GM21423 (cell line): ENCODE measurements around the gene LRRK2.

ENCODE experiments used
- ATAC-seq: cut with Tn5 transposase; IDR thresholded peaks from one replicate; pipeline ENCODE4 v1.9.1; 2021; ENCODE audit warnings: mild to moderate bottlenecking, moderate library complexity; ENCODE audit not compliant: unreplicated experiment

LRRK2 gene

DNA sequence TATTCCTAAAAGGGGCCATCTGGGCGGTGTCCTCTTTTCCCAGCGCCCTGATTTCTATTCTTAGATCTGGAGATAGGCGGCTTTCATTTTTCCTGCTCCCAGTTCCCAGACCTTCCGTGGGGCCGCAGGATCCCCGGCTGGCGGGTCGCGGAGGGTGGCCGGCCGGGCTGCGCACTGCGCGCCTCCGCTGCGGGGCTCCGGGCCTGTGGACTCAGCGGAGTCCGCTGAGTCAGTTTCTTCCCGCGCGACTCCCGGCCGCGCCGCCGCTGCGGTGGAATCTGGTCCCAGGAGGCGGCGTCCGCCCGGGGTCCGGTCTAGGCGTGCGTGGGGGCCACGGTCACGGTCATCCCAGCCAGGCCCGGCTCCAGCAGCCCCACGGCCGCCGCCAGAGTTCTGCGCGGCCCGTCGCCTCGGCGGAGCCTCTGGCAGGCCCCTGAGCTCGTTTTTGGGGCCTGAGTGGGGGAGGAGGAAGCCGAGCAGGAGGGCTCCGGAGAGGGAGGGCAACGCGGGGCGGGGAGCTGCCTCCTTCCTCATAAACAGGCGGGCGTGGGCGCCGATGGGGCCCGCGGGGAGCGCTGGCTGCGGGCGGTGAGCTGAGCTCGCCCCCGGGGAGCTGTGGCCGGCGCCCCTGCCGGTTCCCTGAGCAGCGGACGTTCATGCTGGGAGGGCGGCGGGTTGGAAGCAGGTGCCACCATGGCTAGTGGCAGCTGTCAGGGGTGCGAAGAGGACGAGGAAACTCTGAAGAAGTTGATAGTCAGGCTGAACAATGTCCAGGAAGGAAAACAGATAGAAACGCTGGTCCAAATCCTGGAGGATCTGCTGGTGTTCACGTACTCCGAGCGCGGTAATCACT lies at the start of gene LRRK2:
LRRK2 (plus strand) TSS at position 559 of the 853 bp plus-strand sequence; CDS start at position 694, 135 bp downstream.
- ATAC-seq: peak; percentile 54

DNA sequence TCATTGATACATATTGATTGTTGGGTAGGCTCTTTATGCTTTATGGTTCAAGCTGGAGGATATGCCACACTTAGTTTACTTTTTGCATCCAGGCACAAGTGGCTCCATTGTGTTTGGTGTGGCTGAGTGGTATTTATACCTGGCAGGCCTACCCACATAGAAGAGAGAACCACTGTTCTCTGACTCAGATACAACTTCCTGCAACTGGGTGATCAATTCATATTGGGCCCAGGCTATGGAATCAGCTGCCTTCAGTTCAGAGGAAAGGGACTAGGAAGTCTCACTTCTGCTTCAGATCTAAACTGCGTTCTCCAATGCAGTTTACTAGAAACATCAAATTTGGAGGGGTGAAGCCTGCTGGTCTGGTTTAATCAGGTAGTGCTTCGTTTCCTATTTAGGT lies 49.8 kb upstream of the LRRK2 start:
- ATAC-seq: no peak

DNA sequence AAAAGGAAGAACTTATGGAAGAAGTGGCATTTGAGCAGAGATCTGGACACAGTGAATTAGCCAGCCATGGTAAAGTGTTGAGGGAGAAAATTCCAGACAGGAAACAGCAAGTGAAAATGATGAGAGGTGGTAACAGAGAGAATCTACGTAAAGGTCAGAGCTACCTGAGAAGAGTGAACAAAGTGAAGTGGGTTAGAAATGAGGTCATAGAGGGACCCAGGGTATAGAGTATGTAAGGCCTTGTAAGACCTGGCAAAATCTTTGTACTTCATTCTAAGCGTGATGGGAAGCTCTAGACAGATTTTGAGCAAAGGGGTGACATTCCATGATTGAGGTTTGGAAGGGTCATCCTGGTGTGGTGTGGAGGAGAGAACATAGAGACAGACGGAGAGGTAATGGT lies 49.3 kb upstream of the LRRK2 start:
- no peak for ATAC-seq

DNA sequence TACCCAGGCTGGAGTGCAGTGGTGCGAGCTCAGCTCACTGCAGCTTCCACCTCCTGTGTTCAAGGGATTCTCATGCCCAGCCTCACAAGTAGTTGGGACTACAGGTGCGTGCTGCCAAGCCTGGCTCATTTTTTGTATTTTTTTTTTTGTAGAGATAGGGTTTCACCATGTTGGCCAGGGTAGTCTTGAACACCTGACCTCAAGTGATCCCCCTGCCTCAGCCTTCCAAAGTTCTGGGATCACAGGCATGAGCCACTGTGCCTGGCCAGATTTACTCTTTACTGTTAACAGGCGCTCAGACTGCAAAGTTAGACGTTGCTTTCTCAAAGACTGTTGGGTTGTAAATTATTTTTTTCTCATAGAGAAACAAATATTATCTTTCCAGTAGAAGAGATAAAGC lies 46.1 kb upstream of the LRRK2 start:
- ATAC-seq: no peak

DNA sequence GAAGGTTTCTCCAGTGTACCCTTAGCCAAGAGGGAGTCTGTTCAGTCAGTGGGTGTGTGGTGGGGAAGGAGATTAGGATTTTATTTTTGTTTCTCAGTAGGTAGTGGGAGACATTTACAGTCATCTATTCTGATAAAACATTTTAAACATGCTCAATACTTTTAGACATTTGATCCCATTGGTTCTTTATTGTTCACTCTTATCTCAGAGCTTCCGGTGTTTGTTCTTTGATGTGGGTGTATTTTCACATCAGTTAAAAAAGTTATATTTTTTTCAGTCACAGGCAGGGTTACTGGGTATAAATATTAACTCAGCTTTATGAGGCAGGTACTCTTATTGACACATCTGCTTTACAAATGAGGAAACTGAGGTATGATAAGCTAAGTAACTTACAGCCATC lies 43.3 kb upstream of the LRRK2 start:
- ATAC-seq: no peak

DNA sequence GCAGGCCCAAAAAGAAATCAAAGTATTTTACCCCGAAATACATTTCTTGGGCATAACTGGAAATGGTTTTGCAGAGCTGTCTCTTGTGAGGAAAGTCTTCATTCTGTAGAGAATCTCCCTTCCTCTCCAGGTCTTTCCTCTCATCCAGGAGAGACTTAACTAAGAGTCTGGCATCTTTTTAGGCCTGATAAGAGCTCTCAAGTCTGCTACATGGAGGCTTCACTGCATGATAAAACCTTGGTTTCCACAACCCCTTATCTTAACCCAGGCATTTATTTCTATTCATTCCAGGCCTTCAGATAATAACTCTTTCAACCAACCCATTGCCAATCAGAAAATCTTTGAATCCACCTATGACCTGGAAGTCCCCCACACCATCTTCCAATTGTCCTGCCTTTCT lies 41.1 kb upstream of the LRRK2 start:
- ATAC-seq: no peak

DNA sequence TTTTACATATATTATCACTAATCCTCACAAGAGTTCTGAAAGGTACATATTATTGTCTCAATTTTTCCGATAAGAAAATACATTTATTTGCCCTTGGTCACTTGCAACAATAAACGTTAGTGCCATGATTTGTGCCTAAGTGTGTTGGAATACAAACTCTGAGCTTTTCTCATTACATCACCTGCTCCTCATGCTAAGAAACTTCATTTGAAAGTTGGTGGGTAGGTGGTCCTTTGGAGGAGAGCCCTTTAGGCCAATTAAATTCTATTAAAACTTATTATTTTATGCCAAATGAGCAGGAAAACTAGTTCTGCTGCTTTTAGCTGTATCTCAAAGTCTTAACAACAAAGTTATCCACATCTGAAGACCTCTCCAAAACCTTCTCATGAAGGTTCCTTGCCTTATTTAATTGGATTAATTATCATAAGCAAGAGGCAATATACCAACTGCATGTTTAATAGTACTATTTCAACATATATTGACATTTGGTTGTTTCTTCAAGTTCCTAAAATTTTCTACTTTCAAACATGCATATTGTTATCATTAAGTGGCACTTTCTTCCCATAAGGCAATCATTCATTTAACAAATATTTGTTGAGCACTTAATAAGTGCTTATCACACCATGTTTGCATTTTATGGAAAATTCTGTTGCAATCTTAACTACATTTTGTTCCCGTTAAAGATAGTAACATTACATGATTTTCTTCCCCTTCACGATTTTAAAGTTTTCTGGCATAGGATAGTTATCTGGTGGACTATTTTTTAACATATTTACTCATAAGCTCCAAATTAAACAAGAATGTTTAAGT lies 40.1 kb upstream of the LRRK2 start:
- no peak for ATAC-seq

DNA sequence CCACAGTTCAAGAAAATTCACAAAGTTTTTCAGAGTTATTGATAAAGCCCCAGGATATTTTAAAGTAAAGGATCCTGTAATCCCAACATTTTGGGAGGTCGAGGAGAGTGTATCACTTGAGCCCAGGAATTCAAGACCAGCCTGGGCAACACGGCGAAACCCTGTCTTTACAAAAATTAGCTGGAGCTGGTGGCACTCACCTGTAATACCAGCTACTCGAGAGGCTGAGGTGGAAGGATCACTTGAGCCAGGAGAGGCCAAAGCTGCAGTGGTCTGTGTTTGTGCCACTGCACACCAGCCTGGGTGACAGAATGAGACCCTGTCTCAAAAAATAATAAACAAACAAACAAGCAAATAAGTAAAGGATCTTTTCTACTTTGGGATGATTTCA lies 39.5 kb upstream of the LRRK2 start:
- ATAC-seq: no peak

DNA sequence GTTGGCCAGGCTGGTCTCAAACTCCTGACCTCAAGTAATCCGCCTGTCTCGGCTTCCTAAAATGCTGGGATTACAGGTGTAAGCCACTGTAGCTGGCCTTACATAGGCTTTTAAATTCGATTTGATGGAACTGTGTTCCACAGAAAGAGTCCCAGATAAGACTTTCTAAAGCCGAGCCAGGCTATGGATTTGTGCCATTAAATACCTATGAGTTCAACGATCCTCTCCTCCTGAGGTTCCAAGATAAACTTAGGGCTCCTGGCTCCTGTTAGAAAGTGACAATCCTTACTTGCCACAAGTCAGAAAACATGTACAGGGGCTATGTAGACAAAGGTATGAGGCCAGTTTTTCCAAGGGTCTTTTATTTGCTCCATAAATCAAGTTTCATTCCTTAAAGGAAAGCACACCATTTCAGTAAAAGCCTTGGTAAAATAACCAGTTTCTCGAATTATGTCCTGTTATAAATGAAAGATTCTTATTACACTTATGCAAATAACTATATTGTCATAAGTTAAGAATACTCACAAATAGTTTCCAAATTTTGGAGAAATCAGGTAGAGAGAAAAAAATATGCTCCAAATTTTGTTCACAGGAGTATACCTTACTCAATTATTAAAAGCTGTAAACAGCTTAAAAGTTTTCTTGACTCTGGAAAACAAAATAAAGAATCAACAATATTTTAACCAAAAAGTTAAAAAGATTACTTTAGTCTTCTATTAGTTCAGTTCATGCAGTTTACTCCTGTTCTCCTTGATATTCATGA lies 36.1 kb upstream of the LRRK2 start:
- ATAC-seq: no peak

DNA sequence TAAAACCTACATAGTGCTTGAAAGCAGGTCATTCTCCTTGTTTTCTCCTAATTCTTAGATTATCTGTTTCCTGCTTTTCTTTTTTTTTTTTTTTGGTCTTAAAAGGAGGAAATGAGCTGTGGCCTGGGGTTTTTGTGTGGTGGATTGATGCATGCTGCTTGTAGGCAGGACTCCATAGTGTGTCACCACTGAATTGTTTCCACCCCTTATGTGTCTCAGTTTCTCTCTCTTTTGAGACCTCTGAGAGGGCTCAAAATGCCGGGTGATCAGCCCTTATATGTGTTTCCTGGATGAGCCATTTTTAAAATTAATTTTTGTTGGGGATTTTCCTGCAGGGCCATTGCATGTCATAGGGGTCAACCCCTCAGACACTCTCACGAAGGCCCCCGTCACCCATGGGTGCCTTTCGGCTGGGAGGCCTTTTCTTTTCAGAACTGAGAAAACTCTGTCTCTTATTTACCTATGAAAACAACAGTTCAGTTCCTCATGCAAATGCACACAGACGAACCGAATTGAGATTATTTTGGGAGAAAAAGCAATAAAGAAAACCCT lies 32.0 kb upstream of the LRRK2 start:
- peak; percentile 96 for ATAC-seq

DNA sequence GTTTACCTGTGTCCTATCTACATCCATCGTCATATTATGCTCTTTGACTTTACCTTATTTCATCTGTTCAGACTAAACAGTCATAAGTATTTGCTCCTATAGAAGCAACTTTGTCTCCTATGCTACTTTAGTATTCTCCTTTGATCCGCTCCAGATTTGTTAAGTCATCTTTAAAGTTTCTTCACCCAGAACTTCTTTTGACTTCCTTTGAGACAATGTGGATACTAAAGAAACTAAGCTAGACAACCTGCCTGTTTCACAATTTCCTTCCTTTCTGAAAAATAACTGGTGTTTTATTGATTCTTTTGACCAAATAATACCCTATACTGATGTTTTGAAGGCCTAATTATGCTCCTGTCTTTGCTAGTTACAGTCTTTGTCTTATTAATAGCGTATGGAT lies 30.0 kb upstream of the LRRK2 start:
- no peak for ATAC-seq

DNA sequence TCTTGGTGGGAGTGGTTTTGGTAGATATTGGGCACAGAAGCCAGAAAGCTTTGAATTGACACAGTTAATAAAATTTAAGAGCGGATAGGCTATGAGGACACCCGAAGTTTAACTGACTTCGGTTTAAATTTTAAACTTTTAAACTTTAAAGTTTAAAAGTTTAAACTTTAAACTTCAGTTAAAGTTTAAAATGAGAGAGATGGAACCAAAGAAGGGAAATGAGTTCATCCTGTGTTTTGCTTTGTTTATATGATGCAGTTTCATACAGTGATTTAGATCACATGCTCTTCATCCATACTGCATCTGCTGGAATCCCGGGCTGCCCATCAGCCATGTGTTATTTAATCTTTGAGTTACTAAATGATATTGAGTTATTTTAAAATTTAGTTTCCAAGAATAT lies 27.2 kb upstream of the LRRK2 start:
- ATAC-seq: no peak

DNA sequence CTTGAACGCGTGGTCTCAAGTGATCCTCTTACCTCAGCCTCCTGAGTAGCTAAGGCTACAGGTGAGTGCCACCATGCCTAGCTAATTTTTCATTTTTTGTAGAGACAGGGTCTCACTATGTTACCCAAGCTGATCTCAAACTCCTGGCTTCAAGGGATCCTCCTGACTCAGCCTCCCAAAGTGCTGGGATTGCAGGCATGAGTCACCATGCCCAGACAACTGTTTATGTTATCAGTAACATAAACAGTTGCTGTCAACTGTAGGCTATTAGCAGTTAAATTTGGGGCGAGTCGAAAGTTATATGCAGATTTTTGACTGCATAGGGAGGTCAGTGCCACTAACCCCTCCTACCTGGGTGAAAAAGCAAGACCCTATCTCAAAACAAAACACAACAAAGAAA lies 26.2 kb upstream of the LRRK2 start:
- ATAC-seq: no peak

DNA sequence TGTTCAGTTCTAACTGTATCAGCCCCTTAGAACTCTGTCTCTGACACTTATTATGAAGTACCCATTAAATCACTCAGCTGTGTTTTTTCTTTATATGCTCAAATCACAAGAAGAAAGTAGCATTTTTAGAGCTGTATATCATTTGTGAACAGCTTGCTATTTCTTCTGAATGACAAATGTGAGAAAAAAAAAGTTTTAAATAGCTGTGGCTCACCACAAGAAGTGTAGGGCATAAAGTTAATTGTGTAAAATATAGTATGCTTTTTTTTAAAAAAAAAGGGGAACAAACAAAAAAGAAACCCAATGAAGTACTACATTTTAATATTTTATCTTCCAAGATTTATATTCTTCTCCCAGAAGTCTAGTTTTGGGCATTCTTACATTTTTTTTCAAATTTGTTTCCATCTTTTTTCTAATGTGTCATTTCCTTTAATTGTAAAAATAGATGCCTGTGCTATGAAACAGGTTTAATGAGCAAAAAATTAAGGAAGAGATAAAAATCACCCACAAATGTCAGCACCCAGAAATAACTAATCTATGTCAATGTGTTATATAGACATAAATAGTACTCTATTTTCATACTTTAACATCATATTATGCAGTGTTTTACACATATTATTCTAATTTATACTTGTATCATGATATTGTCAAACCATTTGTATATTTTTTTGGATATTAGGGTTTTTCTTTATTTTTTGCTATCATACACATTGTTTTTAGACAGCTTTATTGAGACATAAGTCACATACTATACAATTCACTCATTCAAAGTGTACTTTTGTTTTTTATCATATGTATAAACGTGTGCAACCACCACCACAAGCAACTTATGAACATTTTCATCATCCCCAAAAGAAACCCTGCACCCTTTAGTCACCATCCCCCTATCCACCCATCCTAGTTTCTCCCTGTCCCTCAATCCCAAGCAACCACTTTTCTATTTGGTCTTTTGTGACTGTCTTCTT lies 22.4 kb upstream of the LRRK2 start:
- ATAC-seq: peak; percentile 55

DNA sequence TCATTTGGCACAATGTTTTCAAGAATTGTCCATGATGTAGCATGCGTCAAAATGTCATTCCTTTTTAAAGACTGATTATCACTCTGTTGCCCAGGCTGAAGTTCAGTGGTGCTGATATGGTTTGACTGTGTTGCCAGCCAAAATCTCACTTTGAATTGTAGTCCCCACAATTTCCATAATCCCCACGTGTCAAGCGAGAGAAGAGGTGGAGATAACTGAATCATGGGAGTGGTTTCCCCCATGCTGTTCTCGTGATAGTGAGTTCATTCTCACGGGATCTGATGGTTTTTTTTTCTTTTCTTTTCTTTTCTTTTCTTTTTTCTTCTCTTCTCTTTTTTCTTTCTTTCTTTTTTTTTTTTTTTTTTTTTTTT lies 21.8 kb upstream of the LRRK2 start:
- no peak for ATAC-seq

DNA sequence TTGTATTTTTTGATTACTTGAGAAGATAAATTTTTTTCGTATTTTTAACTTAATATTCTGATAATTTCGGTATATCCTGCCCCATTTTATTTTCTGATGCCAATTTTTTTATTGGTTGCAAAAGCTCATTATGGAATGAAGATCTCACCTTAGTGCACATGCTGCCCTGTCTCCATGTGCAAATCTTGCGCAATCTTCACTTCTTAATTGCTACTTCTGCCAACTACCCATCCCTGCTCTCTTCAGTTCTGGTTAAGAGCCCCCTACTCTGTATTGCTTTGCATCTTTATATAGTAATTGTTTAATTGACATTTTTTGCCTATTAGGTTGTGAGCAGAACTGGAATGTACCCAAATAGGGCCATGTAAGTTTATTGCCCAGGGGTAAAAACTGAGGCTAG lies 20.5 kb upstream of the LRRK2 start:
- no peak for ATAC-seq

DNA sequence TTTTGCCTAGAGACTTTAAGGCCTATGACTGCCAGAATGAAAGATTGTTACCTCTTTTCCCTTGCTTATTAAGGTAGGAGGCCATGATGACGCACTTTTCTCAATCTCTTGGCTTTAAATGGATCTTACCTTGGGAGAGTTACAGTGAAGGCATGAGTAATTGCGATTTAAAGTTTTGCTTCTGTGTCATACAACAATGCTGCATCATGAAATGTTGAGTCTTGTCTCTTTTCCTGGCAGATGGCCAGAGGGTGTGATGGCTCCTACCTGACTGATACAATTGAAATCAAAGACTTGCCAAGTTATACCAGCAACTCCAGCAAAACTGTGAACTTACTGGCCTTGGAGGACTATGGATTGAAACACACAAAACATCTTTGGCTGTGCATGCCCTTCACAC lies 17.2 kb upstream of the LRRK2 start:
- ATAC-seq: no peak

DNA sequence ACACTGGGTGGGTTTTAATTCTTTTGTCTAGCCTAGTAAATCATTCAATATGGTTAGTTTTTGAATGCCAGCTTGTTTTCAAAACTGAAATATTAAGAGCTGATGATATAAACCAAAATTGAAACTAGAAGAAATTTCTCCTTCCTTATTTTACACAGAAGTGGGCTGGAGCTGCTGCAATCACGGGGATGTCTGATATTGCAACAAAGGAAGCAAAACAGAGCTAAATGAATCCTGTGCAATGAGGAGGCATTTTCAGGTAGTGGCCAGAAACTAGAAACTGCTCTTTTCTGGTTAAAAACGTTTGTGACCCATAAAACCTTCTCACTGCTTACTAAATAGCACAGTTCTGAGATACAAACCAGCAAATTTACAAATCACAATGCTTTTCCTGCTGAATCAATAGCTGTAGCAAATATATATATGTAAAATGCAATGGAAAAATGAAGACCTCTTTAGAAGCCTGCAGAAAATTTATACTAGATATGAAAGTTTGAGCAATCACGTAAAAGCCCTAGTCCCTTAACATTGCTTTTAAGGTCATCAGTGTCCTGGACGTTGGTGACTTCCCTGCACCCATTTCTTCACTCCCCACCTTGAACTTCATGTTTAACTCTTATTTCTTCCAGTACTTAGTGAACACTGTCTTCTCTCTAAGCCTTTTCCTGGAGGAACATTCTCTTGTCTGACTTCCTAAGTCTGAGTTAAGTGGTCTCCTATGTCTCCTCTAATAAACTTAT lies 15.9 kb upstream of the LRRK2 start:
- peak; percentile 93 for ATAC-seq

DNA sequence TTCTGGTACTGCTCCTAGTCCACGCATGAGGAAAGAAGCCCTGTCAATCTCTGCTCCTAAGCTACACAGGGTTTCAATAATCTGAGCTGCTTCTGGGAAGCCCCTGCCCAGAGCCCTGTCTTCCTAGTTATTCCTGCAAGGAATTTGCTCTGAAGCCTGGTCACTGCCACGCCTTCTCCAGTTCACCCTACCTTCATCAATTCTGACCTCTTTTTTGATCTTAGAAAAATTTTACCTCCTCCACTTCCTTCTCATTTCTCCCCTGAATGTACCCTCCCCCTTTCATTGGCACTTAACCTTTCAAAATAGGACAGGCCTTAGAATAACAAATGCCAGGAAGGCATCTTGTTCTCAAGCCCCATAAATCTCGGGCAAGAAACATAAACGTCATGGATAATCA lies 14.9 kb upstream of the LRRK2 start:
- ATAC-seq: no peak
